CD14-positive monocyte (primary cell): ENCODE results near the gene DPH7. TPM values are rescaled to one million over a fixed set of nuclear protein-coding genes. Genes with fewer than 3 reads are reported as not detected.
"Not testable (repeated sequence)": the region's sequence is repeated elsewhere in the genome, so short reads cannot be mapped to it uniquely, and the experiment has no call there.

Source experiments
- DNase-seq, 3 donors: peaks; one replicate each; pipeline ENCODE4 v3.0.0-alpha.2; 2011 to 2022
- H2AFZ ChIP-seq: 2 replicates; pipeline ENCODE4 v1.6.0; 2012; ENCODE audit warnings: mild to moderate bottlenecking, low read depth, low read length, inconsistent platforms; ENCODE audit not compliant: insufficient read depth, poor library complexity, severe bottlenecking
- H3K27ac ChIP-seq, 2 donors: 1 replicate in 1 of 2; 2 replicates in 1 of 2; pipeline ENCODE4 v1.5.1; 2012 to 2013; ENCODE audit warnings: low read length in 2 of 2, control low read depth in 1 of 2, inconsistent platforms in 1 of 2, low read depth in 1 of 2, mild to moderate bottlenecking in 1 of 2
- H3K27me3 ChIP-seq, 2 donors: one replicate each; pipeline versions ENCODE4 v1.6.0 to v1.6.1; 2011 to 2013; ENCODE audit warnings: low read length in 2 of 2; ENCODE audit not compliant: control insufficient read depth in 2 of 2, insufficient read depth in 2 of 2
- H3K36me3 ChIP-seq, 2 donors: replicated peaks in 1 of 2; 1 replicate in 1 of 2; 2 replicates in 1 of 2; pipeline versions ENCODE4 v1.5.1 to v1.6.1; 2012 to 2013; ENCODE audit warnings: low read length in 2 of 2, control low read depth in 1 of 2, inconsistent platforms in 1 of 2, mild to moderate bottlenecking in 1 of 2; ENCODE audit not compliant: insufficient read depth in 2 of 2, control insufficient read depth in 1 of 2
- H3K4me1 ChIP-seq, 2 donors: 1 replicate in 1 of 2; 2 replicates in 1 of 2; pipeline versions ENCODE4 v1.5.1 to v1.6.1; 2012 to 2013; ENCODE audit warnings: low read length in 2 of 2, control low read depth in 1 of 2, inconsistent platforms in 1 of 2, mild to moderate bottlenecking in 1 of 2, moderate library complexity in 1 of 2; ENCODE audit not compliant: insufficient read depth in 2 of 2, control insufficient read depth in 1 of 2
- H3K4me2 ChIP-seq: replicated peaks from 2 replicates; pipeline ENCODE3; 2012; ENCODE audit warnings: low read length, moderate library complexity, mild to moderate bottlenecking; ENCODE audit not compliant: poor library complexity, severe bottlenecking; ENCODE audit errors: extremely low read depth
- H3K4me3 ChIP-seq, 3 experiments: fragments of 200-600 bp in 1 of 3; sonication (generic) in 1 of 3; replicated peaks in 1 of 3; 1 replicate in 2 of 3; 2 replicates in 1 of 3; pipeline ENCODE4 v1.5.1; 2011 to 2013; ENCODE audit warnings: low read length in 3 of 3, mild to moderate bottlenecking in 3 of 3, control low read depth in 2 of 3, low read depth in 2 of 3, inconsistent platforms in 1 of 3, moderate library complexity in 1 of 3
- H3K79me2 ChIP-seq: 2 replicates; pipeline ENCODE4 v1.6.0; 2012; ENCODE audit warnings: mild to moderate bottlenecking, control low read depth, inconsistent platforms, low read length, moderate library complexity; ENCODE audit not compliant: insufficient read depth
- H3K9ac ChIP-seq: 2 replicates; pipeline ENCODE4 v1.6.0; 2017; ENCODE audit warnings: low read length, mild to moderate bottlenecking; ENCODE audit not compliant: insufficient read depth, poor library complexity, severe bottlenecking
- H3K9me3 ChIP-seq, 2 donors: replicated peaks in 1 of 2; 1 replicate in 1 of 2; 2 replicates in 1 of 2; pipeline versions ENCODE4 v1.5.1 to v1.6.1; 2012 to 2013; ENCODE audit warnings: low read length in 2 of 2, control low read depth in 1 of 2; ENCODE audit not compliant: control insufficient read depth in 1 of 2, insufficient read depth in 1 of 2
- H4K20me1 ChIP-seq: 2 replicates; pipeline ENCODE4 v1.6.0; 2012; ENCODE audit warnings: mild to moderate bottlenecking, low read length, control low read depth, moderate library complexity; ENCODE audit not compliant: insufficient read depth
- H3K27ac Mint-ChIP-seq, 7 donors: one replicate each; pipeline ENCODE4 v1.8.0; 2020; ENCODE audit warnings: mild to moderate bottlenecking in 7 of 7, mixed read lengths in 7 of 7, moderate library complexity in 6 of 7, inconsistent platforms in 2 of 7
- H3K27me3 Mint-ChIP-seq, 3 donors: one replicate each; pipeline ENCODE4 v1.8.0; 2021 to 2022; ENCODE audit warnings: low read depth in 3 of 3, mild to moderate bottlenecking in 3 of 3, mixed read lengths in 3 of 3, moderate library complexity in 3 of 3, inconsistent platforms in 1 of 3
- H3K36me3 Mint-ChIP-seq, 2 donors: one replicate each; pipeline ENCODE4 v1.8.0; 2020; ENCODE audit warnings: mixed read lengths in 2 of 2, inconsistent platforms in 1 of 2, mild to moderate bottlenecking in 1 of 2
- H3K4me1 Mint-ChIP-seq: one replicate; pipeline ENCODE4 v1.8.0; 2020; ENCODE audit warnings: mild to moderate bottlenecking, mixed read lengths
- H3K4me3 Mint-ChIP-seq, 2 donors: one replicate each; pipeline ENCODE4 v1.8.0; 2020; ENCODE audit warnings: mild to moderate bottlenecking in 2 of 2, mixed read lengths in 2 of 2, moderate library complexity in 1 of 2
- H3K9me3 Mint-ChIP-seq, 7 donors: one replicate each; pipeline ENCODE4 v1.8.0; 2020 to 2022; ENCODE audit warnings: mixed read lengths in 7 of 7, mild to moderate bottlenecking in 6 of 7, moderate library complexity in 6 of 7, inconsistent platforms in 2 of 7
- CTCF ChIP-seq: fragments of 200-600 bp; IDR thresholded peaks from one replicate; pipeline ENCODE4 v1.8.0; 2022; ENCODE audit warnings: antibody characterized with exemption, mild to moderate bottlenecking
- WGBS: methylation state at CpG from one replicate; pipeline ENCODE4 v1.1.5; 2013; ENCODE audit warnings: missing lambda C conversion rate; ENCODE audit not compliant: insufficient coverage; 5-methylcytosine and 5-hydroxymethylcytosine counted together
- intact Hi-C, 2 donors: fragments of 100-400 bp; cut with micrococcal nuclease; formaldehyde crosslinking; loops; one replicate each; pipeline versions ENCODE4 v1.15.0 to v1.15.1; 2023
- polyA plus RNA-seq, 3 donors: library from polyadenylated mRNA; depleted of rRNA in 1 of 3; unstranded in 2 of 3; stranded (reverse) in 1 of 3; fragments of 300-500 nt in 2 of 3; fragments of >200 nt in 1 of 3; fragmentation: Illumina TruSeq in 2 of 3; gene quantifications; 1 replicate in 2 of 3; 2 replicates in 1 of 3; pipeline ENCODE4 v1.2.3, GENCODE V29; 2012 to 2021

DPH7 gene
- polyA plus RNA-seq, 3 donors = 13.1 to 45.6 (median 14.2) TPM

DNA sequence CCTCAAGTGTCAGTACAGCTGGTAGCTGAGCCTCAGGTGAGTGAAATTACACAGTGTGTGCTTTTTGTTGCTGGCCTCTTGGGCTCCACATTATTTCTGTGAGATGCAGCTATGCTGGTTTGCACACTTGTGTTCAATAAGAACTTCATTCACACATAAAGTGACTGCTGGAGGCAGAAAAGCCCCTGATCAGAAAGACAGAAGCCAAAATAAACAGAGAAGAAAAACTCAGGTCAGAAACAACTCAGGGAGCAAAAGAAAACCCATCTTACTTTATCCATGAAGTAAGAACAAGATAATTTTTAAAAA lies 43.7 kb downstream of the DPH7 start:
- TF ChIP-seq CTCF = no peak
- Histone ChIP-seq H3K4me3 (no peak overlapping the region), H3K9me3 (no peaks in the 10 kb centered on the region), H3K27ac (no peak overlapping the region), H3K36me3 (no peaks in the 10 kb centered on the region), H2AFZ (peak overlapping the region; percentile 43), H3K4me1 (no peaks in the 10 kb centered on the region), H3K4me2 (no peak overlapping the region), H3K27me3 (no peaks in the 10 kb centered on the region), H4K20me1 (no peaks in the 10 kb centered on the region), H3K79me2 (no peaks in the 10 kb centered on the region), H3K9ac (no peak overlapping the region)
- DNase-seq = no peak
- Mint-ChIP-seq H3K4me1 (peaks cover 20% of the 10 kb centered on the region), H3K4me3 (no peak overlapping the region), H3K9me3 (peaks cover 0 to 2% (median 0%) of the 10 kb centered on the region in 7 donors), H3K27ac (peak overlapping the region in 1 of 7 donors; percentile 69), H3K36me3 (no peaks in the 10 kb centered on the region), H3K27me3 (no peaks in the 10 kb centered on the region)
- intact Hi-C loops = no loop called here

- H3K36me3 ChIP-seq = no peaks in the 10 kb centered on the region
- H3K9me3 Mint-ChIP-seq = peaks cover 0 to 2% (median 0%) of the 10 kb centered on the region in 7 donors
- no peaks in the 10 kb centered on the region for H3K27me3 ChIP-seq
- no peaks in the 10 kb centered on the region for H3K27me3 Mint-ChIP-seq
- no peaks in the 10 kb centered on the region for H4K20me1 ChIP-seq
- H3K4me2 ChIP-seq = no peak overlapping the region
- peak; percentile 72 for TF ChIP-seq CTCF
- H2AFZ ChIP-seq = peak overlapping the region; percentile 43
- no peaks in the 10 kb centered on the region for H3K9me3 ChIP-seq
- H3K79me2 ChIP-seq = no peaks in the 10 kb centered on the region
- peak overlapping the region in 2 of 7 donors; percentile 66 to 69 for H3K27ac Mint-ChIP-seq
- no peaks in the 10 kb centered on the region for H3K36me3 Mint-ChIP-seq
- DNase-seq = peak in 2 of 3 donors; percentile 36 to 37
- peaks cover 20% of the 10 kb centered on the region for H3K4me1 Mint-ChIP-seq
- no peak overlapping the region for H3K4me3 Mint-ChIP-seq
- no peaks in the 10 kb centered on the region for H3K4me1 ChIP-seq
- H3K27ac ChIP-seq = no peak overlapping the region
- no peak overlapping the region for H3K4me3 ChIP-seq
- H3K9ac ChIP-seq = no peak overlapping the region
- WGBS = 91% methylated on average over 12 of the region's 19 CpGs
- intact Hi-C loops = no loop called here
Observed at GRCh38 chr9:137534256-137535119, 44.2 kb downstream of the DPH7 start.

GRCh38 chr9:137532891-137533468 lies 45.7 kb downstream of the DPH7 start:
- H3K4me1 Mint-ChIP-seq = peaks cover 20% of the 10 kb centered on the region
- H3K9ac ChIP-seq, DNase-seq, H3K27me3 ChIP-seq, H2AFZ ChIP-seq, H3K27ac Mint-ChIP-seq, H3K79me2 ChIP-seq, H3K4me1 ChIP-seq, H3K27me3 Mint-ChIP-seq, H3K4me3 ChIP-seq, H3K9me3 Mint-ChIP-seq, intact Hi-C loops, H3K9me3 ChIP-seq, H3K36me3 ChIP-seq, H3K4me2 ChIP-seq, H3K27ac ChIP-seq, H4K20me1 ChIP-seq, H3K36me3 Mint-ChIP-seq, H3K4me3 Mint-ChIP-seq: not testable (repeated sequence)
- WGBS = 91% methylated on average over 10 of the region's 10 CpGs
